Endodermal cell (in vitro differentiated cells): Measurements from ENCODE around the gene PECR. TPM values are rescaled to one million over a fixed set of nuclear protein-coding genes. Genes with fewer than 3 reads are reported as not detected.
"Not testable (repeated sequence)": the region's sequence is repeated elsewhere in the genome, so short reads cannot be mapped to it uniquely, and the experiment has no call there.

Source experiments
- DNase-seq: peaks from one replicate; pipeline ENCODE4 v3.0.0-alpha.2; 2017
- H3K27ac ChIP-seq: 2 replicates; pipeline ENCODE4 v1.5.1; 2013; ENCODE audit warnings: mild to moderate bottlenecking, low read depth, low read length, moderate library complexity
- H3K27me3 ChIP-seq: 2 replicates; pipeline ENCODE4 v1.6.1; 2013; ENCODE audit warnings: mild to moderate bottlenecking, low read length, moderate library complexity; ENCODE audit not compliant: insufficient read depth, control insufficient read depth, poor library complexity, severe bottlenecking
- H3K36me3 ChIP-seq: 2 replicates; pipeline ENCODE4 v1.7.0; 2013; ENCODE audit warnings: mild to moderate bottlenecking, low read length, moderate library complexity; ENCODE audit not compliant: control insufficient read depth, insufficient read depth
- H3K4me1 ChIP-seq: one replicate; pipeline ENCODE4 v1.7.0; 2013; ENCODE audit warnings: low read length; ENCODE audit not compliant: control insufficient read depth, insufficient read depth
- H3K4me3 ChIP-seq: 2 replicates; pipeline ENCODE4 v1.5.1; 2013; ENCODE audit warnings: mild to moderate bottlenecking, low read length, moderate library complexity
- H3K9ac ChIP-seq: 2 replicates; pipeline ENCODE4 v1.6.1; 2013; ENCODE audit warnings: mild to moderate bottlenecking, low read length, moderate library complexity; ENCODE audit not compliant: poor library complexity, severe bottlenecking; ENCODE audit errors: extremely low read depth
- H3K9me3 ChIP-seq: 2 replicates; pipeline ENCODE4 v1.6.1; 2013; ENCODE audit warnings: mild to moderate bottlenecking, low read length, moderate library complexity; ENCODE audit not compliant: control insufficient read depth
- H3K27ac Mint-ChIP-seq: 2 replicates; pipeline ENCODE4 v1.8.0; 2020; ENCODE audit warnings: mixed read lengths
- H3K27me3 Mint-ChIP-seq: 2 replicates; pipeline ENCODE4 v1.8.0; 2021; ENCODE audit warnings: mild to moderate bottlenecking, mixed read lengths; ENCODE audit not compliant: insufficient read depth
- H3K36me3 Mint-ChIP-seq: 2 replicates; pipeline ENCODE4 v1.8.0; 2020; ENCODE audit warnings: low read depth, mixed read lengths
- H3K4me1 Mint-ChIP-seq: 2 replicates; pipeline ENCODE4 v1.8.0; 2020; ENCODE audit warnings: mixed read lengths
- H3K4me3 Mint-ChIP-seq: 2 replicates; pipeline ENCODE4 v1.8.0; 2020; ENCODE audit warnings: mild to moderate bottlenecking, moderate library complexity, mixed read lengths
- H3K9me3 Mint-ChIP-seq: 2 replicates; pipeline ENCODE4 v1.8.0; 2020; ENCODE audit warnings: mild to moderate bottlenecking, mixed read lengths
- WGBS, 2 experiments: methylation state at CpG; one replicate each; pipeline versions ENCODE4 v1.1.5 to v1.1.7; 2013; ENCODE audit warnings: missing lambda C conversion rate in 2 of 2, mixed read lengths in 1 of 2; ENCODE audit not compliant: insufficient coverage in 1 of 2, insufficient read length in 1 of 2; 5-methylcytosine and 5-hydroxymethylcytosine counted together
- total RNA-seq, 2 donors: library from RNA; stranded (reverse); fragmentation: NEBNext Ultra II Directional in 1 of 2; extraction: Animal tissue kit (Norgen Biotek cat#: 25700) in 1 of 2; gene quantifications; 2 replicates in 1 of 2; 3 replicates in 1 of 2; pipeline ENCODE4 v1.2.1, GENCODE V29; 2021
- TF ChIP-seq, protein P1 (sequence below): fragments of 200-600 bp; sonication (generic); conservative IDR thresholded peaks from 2 replicates; pipeline ENCODE4 v1.5.0; 2021; ENCODE audit warnings: antibody characterized with exemption, mild to moderate bottlenecking

The PECR gene
- total RNA-seq, 2 donors from 2014 or later = 12.5 to 17.0 TPM

DNA sequence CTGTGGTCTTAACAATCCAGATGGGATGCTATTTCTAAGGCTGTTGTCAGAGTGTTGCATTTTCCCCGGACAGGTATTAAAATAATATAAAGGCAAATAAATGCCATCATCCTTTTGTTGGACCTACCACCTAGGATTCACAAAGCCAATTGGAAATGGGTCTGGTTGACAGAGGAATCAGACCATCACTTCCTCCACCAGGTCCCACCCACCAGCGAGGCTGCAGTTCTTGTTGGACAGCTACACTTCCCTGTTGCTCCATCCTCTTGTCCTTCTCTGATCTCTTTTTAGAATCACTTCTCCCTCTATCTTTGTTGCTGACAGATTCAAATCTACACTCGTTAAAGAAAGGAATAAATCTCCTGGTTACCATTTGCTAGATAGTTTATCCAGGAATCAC lies 1.2 kb upstream of the PECR start:
- Histone ChIP-seq H3K9me3 (no peaks in the 10 kb centered on the region), H3K4me3 (peak overlapping the region; percentile 84), H3K27ac (peak overlapping the region; percentile 97), H3K27me3 (no peaks in the 10 kb centered on the region), H3K4me1 (peaks cover 4% of the 10 kb centered on the region), H3K9ac (no peak overlapping the region), H3K36me3 (no peaks in the 10 kb centered on the region)
- Mint-ChIP-seq H3K9me3 (no peaks in the 10 kb centered on the region), H3K4me3 (peak overlapping the region; percentile 71), H3K27ac (no peak overlapping the region), H3K4me1 (peaks cover 21% of the 10 kb centered on the region), H3K27me3 (peaks cover 6% of the 10 kb centered on the region), H3K36me3 (no peaks in the 10 kb centered on the region)
- peak; percentile 64 for DNase-seq
- WGBS, 2 experiments = 46 to 80% methylated on average over 1 to 3 of the region's 3 CpGs
- TF ChIP-seq, protein P1, sequence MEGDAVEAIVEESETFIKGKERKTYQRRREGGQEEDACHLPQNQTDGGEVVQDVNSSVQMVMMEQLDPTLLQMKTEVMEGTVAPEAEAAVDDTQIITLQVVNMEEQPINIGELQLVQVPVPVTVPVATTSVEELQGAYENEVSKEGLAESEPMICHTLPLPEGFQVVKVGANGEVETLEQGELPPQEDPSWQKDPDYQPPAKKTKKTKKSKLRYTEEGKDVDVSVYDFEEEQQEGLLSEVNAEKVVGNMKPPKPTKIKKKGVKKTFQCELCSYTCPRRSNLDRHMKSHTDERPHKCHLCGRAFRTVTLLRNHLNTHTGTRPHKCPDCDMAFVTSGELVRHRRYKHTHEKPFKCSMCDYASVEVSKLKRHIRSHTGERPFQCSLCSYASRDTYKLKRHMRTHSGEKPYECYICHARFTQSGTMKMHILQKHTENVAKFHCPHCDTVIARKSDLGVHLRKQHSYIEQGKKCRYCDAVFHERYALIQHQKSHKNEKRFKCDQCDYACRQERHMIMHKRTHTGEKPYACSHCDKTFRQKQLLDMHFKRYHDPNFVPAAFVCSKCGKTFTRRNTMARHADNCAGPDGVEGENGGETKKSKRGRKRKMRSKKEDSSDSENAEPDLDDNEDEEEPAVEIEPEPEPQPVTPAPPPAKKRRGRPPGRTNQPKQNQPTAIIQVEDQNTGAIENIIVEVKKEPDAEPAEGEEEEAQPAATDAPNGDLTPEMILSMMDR = no peak

DNA sequence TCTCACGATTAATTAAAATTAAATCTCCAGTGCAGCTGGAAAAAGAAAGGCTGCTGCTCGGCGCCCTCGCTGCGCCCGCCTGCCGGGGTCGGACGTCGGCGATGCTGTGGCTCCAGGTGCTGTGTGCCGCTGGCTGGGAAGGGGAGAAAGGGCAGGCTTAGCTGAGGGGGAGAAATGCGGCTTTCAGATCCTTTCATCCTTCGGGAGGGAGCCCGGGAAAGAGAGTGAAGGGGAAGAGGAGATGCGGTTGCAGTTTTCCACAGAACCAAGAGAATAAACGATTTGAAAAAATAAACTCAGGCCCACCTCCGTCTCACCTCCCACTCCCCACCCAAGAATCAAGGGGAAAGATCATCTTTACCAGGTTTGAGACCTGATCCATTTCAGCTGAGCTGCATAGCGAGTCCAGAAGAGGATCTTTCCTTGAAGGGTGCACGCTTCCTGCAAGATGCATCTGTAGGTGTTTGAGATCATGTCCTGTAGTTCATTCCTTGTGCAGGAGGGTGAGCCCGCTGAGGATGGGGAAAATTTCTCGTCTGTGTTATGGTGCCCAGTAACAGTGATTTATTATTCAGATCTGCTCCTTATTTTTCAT lies 605 bp upstream of the PECR start:
- H3K27ac ChIP-seq = peak overlapping the region; percentile 66
- peak overlapping the region; percentile 71 for H3K4me3 Mint-ChIP-seq
- no peaks in the 10 kb centered on the region for H3K9me3 ChIP-seq
- DNase-seq = peak; percentile 69
- H3K9ac ChIP-seq = peak overlapping the region; percentile 75
- 14 to 27% methylated on average over 6 to 22 of the region's 22 CpGs for WGBS, 2 experiments
- no peaks in the 10 kb centered on the region for H3K36me3 Mint-ChIP-seq
- peak overlapping the region; percentile 84 for H3K4me3 ChIP-seq
- TF ChIP-seq, protein P1 = no peak
- H3K4me1 Mint-ChIP-seq = peaks cover 21% of the 10 kb centered on the region
- peaks cover 6% of the 10 kb centered on the region for H3K27me3 Mint-ChIP-seq
- peak overlapping the region; percentile 70 for H3K27ac Mint-ChIP-seq
- H3K27me3 ChIP-seq = no peaks in the 10 kb centered on the region
- H3K4me1 ChIP-seq = peaks cover 4% of the 10 kb centered on the region
- no peaks in the 10 kb centered on the region for H3K36me3 ChIP-seq
- H3K9me3 Mint-ChIP-seq = no peaks in the 10 kb centered on the region

DNA sequence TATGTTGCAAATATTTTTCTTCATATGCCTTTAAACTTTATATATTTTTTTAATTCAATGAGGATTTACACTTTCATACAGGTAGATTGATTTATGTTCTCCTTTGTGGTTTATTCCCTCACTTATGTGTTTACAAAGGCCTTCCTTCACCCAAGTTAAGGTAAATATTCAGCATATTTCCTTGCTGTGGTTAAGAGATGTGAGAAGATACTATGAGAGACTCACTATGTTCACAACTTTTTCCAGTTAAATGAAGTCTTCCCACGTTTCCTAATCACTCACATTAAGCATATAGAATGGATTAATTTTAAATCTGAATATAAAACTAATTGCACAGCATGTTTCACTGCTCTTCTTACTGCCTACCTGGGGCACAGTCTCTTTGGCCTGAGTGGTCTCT lies 597 bp downstream of the PECR start:
- Mint-ChIP-seq H3K27me3 (peaks cover 6% of the 10 kb centered on the region), H3K4me3 (peak overlapping the region; percentile 71), H3K36me3 (no peaks in the 10 kb centered on the region), H3K27ac (peak overlapping the region; percentile 49), H3K9me3 (no peaks in the 10 kb centered on the region), H3K4me1 (peaks cover 21% of the 10 kb centered on the region)
- peak overlapping the region; percentile 75 for H3K9ac ChIP-seq
- peaks cover 4% of the 10 kb centered on the region for H3K4me1 ChIP-seq
- H3K27ac ChIP-seq = no peak overlapping the region
- TF ChIP-seq, protein P1 = no peak
- H3K9me3 ChIP-seq = no peaks in the 10 kb centered on the region
- no peaks in the 10 kb centered on the region for H3K36me3 ChIP-seq
- no peaks in the 10 kb centered on the region for H3K27me3 ChIP-seq
- peak overlapping the region; percentile 84 for H3K4me3 ChIP-seq
- DNase-seq = no peak
- 0% methylated on average over 1 of the region's 1 CpG; no CpG with 5 or more reads in 1 of the 2 experiments for WGBS, 2 experiments

DNA sequence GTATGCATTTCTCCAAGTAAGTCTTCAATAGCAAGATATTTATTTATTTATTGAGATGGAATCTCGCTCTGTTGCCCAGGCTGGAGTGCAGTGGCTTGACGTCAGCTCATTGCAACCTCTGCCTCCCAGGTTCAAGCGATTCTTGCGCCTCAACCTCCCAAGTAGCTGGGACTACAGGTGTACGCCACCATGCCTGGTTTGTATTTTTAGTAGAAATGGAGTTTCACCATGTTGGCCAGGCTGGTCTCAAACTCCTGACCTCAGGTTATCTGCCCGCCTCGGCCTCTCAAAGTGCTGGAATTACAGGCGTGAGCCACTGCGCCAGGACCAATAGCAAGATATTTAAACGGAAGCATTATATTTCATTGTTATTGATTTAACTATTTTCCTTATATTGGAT lies 1.6 kb downstream of the PECR start:
- H3K4me3 Mint-ChIP-seq, H3K27me3 Mint-ChIP-seq, H3K27ac ChIP-seq, DNase-seq, H3K9ac ChIP-seq, H3K4me3 ChIP-seq, H3K27me3 ChIP-seq, H3K27ac Mint-ChIP-seq, H3K9me3 ChIP-seq, H3K36me3 ChIP-seq, H3K36me3 Mint-ChIP-seq, H3K9me3 Mint-ChIP-seq, H3K4me1 ChIP-seq: not testable (repeated sequence)
- 94% methylated on average over 6 to 9 of the region's 10 CpGs for WGBS, 2 experiments
- H3K4me1 Mint-ChIP-seq = peaks cover 21% of the 10 kb centered on the region
